ENCODE results near the gene LACTB. TPM values are rescaled to one million over a fixed set of nuclear protein-coding genes. Genes with fewer than 3 reads are reported as not detected.

LACTB gene
- total and polyA plus RNA-seq, 4 donors, result 13.2 to 25.3 (median 19.1) TPM

DNA sequence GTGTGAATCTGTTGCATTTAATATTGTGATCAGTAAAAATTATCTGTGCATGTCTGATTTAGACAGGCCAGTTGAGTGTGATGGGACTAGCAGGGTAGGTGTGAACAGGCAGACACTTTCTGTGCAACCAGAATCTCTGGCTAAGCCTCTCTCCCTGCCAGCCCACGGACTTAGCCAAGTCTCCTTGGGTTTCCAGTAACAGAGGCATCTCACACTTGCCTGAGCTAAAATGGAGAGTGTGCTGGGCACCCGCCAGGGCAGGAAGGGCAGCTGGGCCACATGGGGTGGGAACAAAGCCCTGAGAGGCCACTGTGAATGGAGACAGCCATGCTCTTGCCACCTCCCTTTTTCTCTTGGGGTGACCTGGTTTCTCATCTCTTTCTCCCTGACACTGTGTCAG, 48.1 kb downstream of the LACTB start:
- TF ChIP-seq, protein P1, sequence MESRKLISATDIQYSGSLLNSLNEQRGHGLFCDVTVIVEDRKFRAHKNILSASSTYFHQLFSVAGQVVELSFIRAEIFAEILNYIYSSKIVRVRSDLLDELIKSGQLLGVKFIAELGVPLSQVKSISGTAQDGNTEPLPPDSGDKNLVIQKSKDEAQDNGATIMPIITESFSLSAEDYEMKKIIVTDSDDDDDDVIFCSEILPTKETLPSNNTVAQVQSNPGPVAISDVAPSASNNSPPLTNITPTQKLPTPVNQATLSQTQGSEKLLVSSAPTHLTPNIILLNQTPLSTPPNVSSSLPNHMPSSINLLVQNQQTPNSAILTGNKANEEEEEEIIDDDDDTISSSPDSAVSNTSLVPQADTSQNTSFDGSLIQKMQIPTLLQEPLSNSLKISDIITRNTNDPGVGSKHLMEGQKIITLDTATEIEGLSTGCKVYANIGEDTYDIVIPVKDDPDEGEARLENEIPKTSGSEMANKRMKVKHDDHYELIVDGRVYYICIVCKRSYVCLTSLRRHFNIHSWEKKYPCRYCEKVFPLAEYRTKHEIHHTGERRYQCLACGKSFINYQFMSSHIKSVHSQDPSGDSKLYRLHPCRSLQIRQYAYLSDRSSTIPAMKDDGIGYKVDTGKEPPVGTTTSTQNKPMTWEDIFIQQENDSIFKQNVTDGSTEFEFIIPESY (IDR thresholded peaks at IDR 0.05), result no peak
- TF ChIP-seq NR2F2 (IDR thresholded peaks at IDR 0.05), result no peak
- TF ChIP-seq, protein P2, sequence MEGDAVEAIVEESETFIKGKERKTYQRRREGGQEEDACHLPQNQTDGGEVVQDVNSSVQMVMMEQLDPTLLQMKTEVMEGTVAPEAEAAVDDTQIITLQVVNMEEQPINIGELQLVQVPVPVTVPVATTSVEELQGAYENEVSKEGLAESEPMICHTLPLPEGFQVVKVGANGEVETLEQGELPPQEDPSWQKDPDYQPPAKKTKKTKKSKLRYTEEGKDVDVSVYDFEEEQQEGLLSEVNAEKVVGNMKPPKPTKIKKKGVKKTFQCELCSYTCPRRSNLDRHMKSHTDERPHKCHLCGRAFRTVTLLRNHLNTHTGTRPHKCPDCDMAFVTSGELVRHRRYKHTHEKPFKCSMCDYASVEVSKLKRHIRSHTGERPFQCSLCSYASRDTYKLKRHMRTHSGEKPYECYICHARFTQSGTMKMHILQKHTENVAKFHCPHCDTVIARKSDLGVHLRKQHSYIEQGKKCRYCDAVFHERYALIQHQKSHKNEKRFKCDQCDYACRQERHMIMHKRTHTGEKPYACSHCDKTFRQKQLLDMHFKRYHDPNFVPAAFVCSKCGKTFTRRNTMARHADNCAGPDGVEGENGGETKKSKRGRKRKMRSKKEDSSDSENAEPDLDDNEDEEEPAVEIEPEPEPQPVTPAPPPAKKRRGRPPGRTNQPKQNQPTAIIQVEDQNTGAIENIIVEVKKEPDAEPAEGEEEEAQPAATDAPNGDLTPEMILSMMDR (IDR thresholded peaks at IDR 0.05; ENCODE audit: low read depth, low read length, missing input control), result no peak
- TF ChIP-seq JUND (IDR thresholded peaks at IDR 0.05), result no peak
- WGBS, result 91% methylated on average over 2 of the region's 2 CpGs
- H3K4me3 ChIP-seq (ENCODE audit: low read depth in 1 of 3, low read length in 3 of 3), result no peak overlapping the region
- H3K27me3 ChIP-seq (ENCODE audit: control insufficient read depth in 4 of 4, insufficient read depth in 4 of 4, low read length in 3 of 4), result no peaks in the 10 kb centered on the region
- no peak overlapping the region for H3K27ac ChIP-seq (ENCODE audit: low read depth in 1 of 2, low read length in 2 of 2)
- no peaks in the 10 kb centered on the region for H3K36me3 ChIP-seq (ENCODE audit: control insufficient read depth in 4 of 4, insufficient read depth in 3 of 4, low read depth in 1 of 4, low read length in 3 of 4)
- DNase-seq (ENCODE audit: low spot score), result no peak
- no peaks in the 10 kb centered on the region for H3K9me3 ChIP-seq (ENCODE audit: control insufficient read depth in 4 of 4, low read length in 3 of 4)
- no peak overlapping the region for H3K9ac ChIP-seq (ENCODE audit: low read depth in 1 of 2, low read length in 2 of 2)
- no peaks in the 10 kb centered on the region for H3K4me1 ChIP-seq (ENCODE audit: control insufficient read depth in 4 of 4, insufficient read depth in 4 of 4, low read length in 3 of 4)

DNA sequence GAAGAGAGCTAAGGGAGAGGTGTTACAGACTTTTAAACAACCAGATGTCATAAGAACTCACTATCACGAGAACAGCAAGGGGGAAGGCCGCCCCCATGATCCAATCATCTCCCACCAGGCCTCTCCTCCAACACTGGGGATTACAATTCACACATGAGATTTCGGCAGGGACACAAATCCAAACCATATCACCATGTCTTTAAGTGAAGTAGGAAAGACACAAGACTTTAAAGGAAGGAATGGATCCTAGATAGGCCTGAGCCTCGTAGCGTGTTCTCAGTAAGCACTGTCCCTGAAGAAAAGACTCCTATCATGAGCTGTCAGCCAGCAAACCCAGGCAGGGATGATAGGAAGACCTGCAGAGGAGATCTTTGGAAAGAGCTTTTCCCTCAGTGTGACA, 50.7 kb downstream of the LACTB start:
- WGBS, result 97% methylated on average over 5 of the region's 5 CpGs
- Histone ChIP-seq H3K27ac (ENCODE audit: low read depth in 1 of 2, low read length in 2 of 2) (no peak overlapping the region), H3K9me3 (ENCODE audit: control insufficient read depth in 4 of 4, low read length in 3 of 4) (no peaks in the 10 kb centered on the region), H3K4me3 (ENCODE audit: low read depth in 1 of 3, low read length in 3 of 3) (no peak overlapping the region), H3K27me3 (ENCODE audit: control insufficient read depth in 4 of 4, insufficient read depth in 4 of 4, low read length in 3 of 4) (no peaks in the 10 kb centered on the region), H3K9ac (ENCODE audit: low read depth in 1 of 2, low read length in 2 of 2) (no peak overlapping the region), H3K36me3 (ENCODE audit: control insufficient read depth in 4 of 4, insufficient read depth in 3 of 4, low read depth in 1 of 4, low read length in 3 of 4) (no peaks in the 10 kb centered on the region), H3K4me1 (ENCODE audit: control insufficient read depth in 4 of 4, insufficient read depth in 4 of 4, low read length in 3 of 4) (no peaks in the 10 kb centered on the region)
- DNase-seq (ENCODE audit: low spot score), result no peak
- no peak for TF ChIP-seq YY1 (IDR thresholded peaks at IDR 0.05)
- no peak for TF ChIP-seq SP1 (IDR thresholded peaks at IDR 0.05)
- no peak for TF ChIP-seq RAD21 (IDR thresholded peaks at IDR 0.05)
- TF ChIP-seq, protein P3, sequence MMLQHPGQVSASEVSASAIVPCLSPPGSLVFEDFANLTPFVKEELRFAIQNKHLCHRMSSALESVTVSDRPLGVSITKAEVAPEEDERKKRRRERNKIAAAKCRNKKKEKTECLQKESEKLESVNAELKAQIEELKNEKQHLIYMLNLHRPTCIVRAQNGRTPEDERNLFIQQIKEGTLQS (IDR thresholded peaks at IDR 0.05), result no peak
- TF ChIP-seq EGR1 (IDR thresholded peaks at IDR 0.05; ENCODE audit: low read depth in 2 of 2), result no peak
- no peak for TF ChIP-seq GABPA (IDR thresholded peaks at IDR 0.05 in 1 of 2, conservative IDR thresholded peaks at IDR 0.05 in 1 of 2)
- TF ChIP-seq RXRA (IDR thresholded peaks at IDR 0.05), result no peak
- no peak for TF ChIP-seq FOXA2 (IDR thresholded peaks at IDR 0.05)
- TF ChIP-seq, protein P2 (IDR thresholded peaks at IDR 0.05; ENCODE audit: low read depth, low read length, missing input control), result no peak
- no peak for TF ChIP-seq FOXA1 (IDR thresholded peaks at IDR 0.05)
- TF ChIP-seq HNF4G (IDR thresholded peaks at IDR 0.05), result no peak
- TF ChIP-seq NR2F2 (IDR thresholded peaks at IDR 0.05), result no peak
- no peak for TF ChIP-seq JUND (IDR thresholded peaks at IDR 0.05)
